Keratinocyte (primary cell): ENCODE results near the gene CLCN2. TPM values are rescaled to one million over a fixed set of nuclear protein-coding genes. Genes with fewer than 3 reads are reported as not detected.

Source experiments
- DNase-seq: peaks from one replicate; pipeline ENCODE4 v3.0.0-alpha.2; 2011; ENCODE audit warnings: low read depth, missing footprints, low spot score
- FAIRE-seq: peaks from 2 replicates; lab custom pipeline; 2011; peaks lifted over from hg19 to GRCh38; lab: Jason Lieb, UNC
- H2AFZ ChIP-seq: 2 replicates; pipeline ENCODE4 v1.6.0; 2012; ENCODE audit warnings: low read length, control low read depth, inconsistent platforms; ENCODE audit not compliant: control insufficient read depth
- H3K27ac ChIP-seq: 2 replicates; pipeline ENCODE4 v1.5.1; 2011; ENCODE audit warnings: low read length; ENCODE audit not compliant: control insufficient read depth, insufficient read depth
- H3K27me3 ChIP-seq: 3 replicates; pipeline ENCODE4 v1.6.0; 2011; ENCODE audit warnings: low read length; ENCODE audit not compliant: control insufficient read depth, insufficient read depth; ENCODE audit errors: extremely low read depth
- H3K36me3 ChIP-seq, 2 experiments: 2 replicates in 1 of 2; 3 replicates in 1 of 2; pipeline ENCODE4 v1.5.1; 2011; ENCODE audit warnings: low read length in 2 of 2, mild to moderate bottlenecking in 1 of 2; ENCODE audit not compliant: control insufficient read depth in 2 of 2, insufficient read depth in 2 of 2; ENCODE audit errors: extremely low read depth in 1 of 2
- H3K4me1 ChIP-seq: 3 replicates; pipeline ENCODE4 v1.5.1; 2011; ENCODE audit warnings: low read length; ENCODE audit not compliant: control insufficient read depth, insufficient read depth; ENCODE audit errors: extremely low read depth
- H3K4me2 ChIP-seq: 3 replicates; pipeline ENCODE4 v1.6.0; 2011; ENCODE audit warnings: low read depth, low read length; ENCODE audit not compliant: control insufficient read depth, insufficient read depth; ENCODE audit errors: extremely low read depth
- H3K4me3 ChIP-seq, 3 experiments: fragments of 200-600 bp in 1 of 3; sonication (generic) in 1 of 3; 2 replicates in 2 of 3; 3 replicates in 1 of 3; pipeline ENCODE4 v1.5.1; 2011 to 2016; ENCODE audit warnings: low read length in 3 of 3, mild to moderate bottlenecking in 3 of 3, control low read depth in 2 of 3, inconsistent platforms in 1 of 3, low read depth in 1 of 3, mixed read lengths in 1 of 3, mixed run types in 1 of 3, moderate library complexity in 1 of 3; ENCODE audit not compliant: control insufficient read depth in 2 of 3, insufficient read depth in 2 of 3; ENCODE audit errors: extremely low read depth in 1 of 3
- H3K79me2 ChIP-seq: 2 replicates; pipeline ENCODE4 v1.6.0; 2012; ENCODE audit warnings: low read length; ENCODE audit not compliant: control insufficient read depth, insufficient read depth
- H3K9ac ChIP-seq: 3 replicates; pipeline ENCODE4 v1.6.0; 2011; ENCODE audit warnings: low read length; ENCODE audit not compliant: control insufficient read depth, insufficient read depth; ENCODE audit errors: extremely low read depth
- H3K9me1 ChIP-seq: 3 replicates; pipeline ENCODE4 v1.6.0; 2011; ENCODE audit warnings: low read length; ENCODE audit not compliant: control insufficient read depth, insufficient read depth; ENCODE audit errors: extremely low read depth
- H3K9me3 ChIP-seq: 2 replicates; pipeline ENCODE4 v1.5.1; 2012; ENCODE audit warnings: low read depth, low read length; ENCODE audit not compliant: control insufficient read depth
- H4K20me1 ChIP-seq: 3 replicates; pipeline ENCODE4 v1.6.0; 2011; ENCODE audit warnings: low read length; ENCODE audit not compliant: control insufficient read depth, insufficient read depth; ENCODE audit errors: extremely low read depth
- EZH2 ChIP-seq: IDR thresholded peaks from one replicate; pipeline ENCODE4 v1.6.1; 2012; ENCODE audit warnings: inconsistent platforms, mild to moderate bottlenecking, low read length, moderate library complexity
- dilution Hi-C: fragments of 300-500 bp; cut with MboI; formaldehyde crosslinking; loops from one replicate; pipeline ENCODE4 v1.7.0; 2020; ENCODE audit warnings: low sequenced_read_pairs; ENCODE audit not compliant: extremely low pct_ligation_motif_present
- polyA plus RNA-seq, 5 experiments: library from polyadenylated mRNA; depleted of rRNA in 3 of 5; stranded (reverse) in 3 of 5; stranded (forward) in 1 of 5; unstranded in 1 of 5; fragments of >200 nt; gene quantifications; 1 replicate in 1 of 5; 2 replicates in 3 of 5; 3 replicates in 1 of 5; pipeline versions ENCODE4 v1.2.1 to v1.2.3, GENCODE V29; 2011 to 2012; ENCODE audit warnings: missing spikeins in 2 of 5, low read depth in 1 of 5, low replicate concordance in 1 of 5
- TF ChIP-seq, protein P1 (sequence below), 3 experiments: IDR thresholded peaks in 1 of 3; conservative IDR thresholded peaks in 1 of 3; optimal IDR thresholded peaks in 1 of 3; 2 replicates in 2 of 3; 3 replicates in 1 of 3; pipeline versions ENCODE3 to v1.5.1; 2011; ENCODE audit warnings: low read length in 3 of 3, mild to moderate bottlenecking in 3 of 3, moderate library complexity in 2 of 3, control low read depth in 1 of 3, inconsistent platforms in 1 of 3; ENCODE audit not compliant: insufficient read depth in 2 of 3; ENCODE audit errors: extremely low read depth in 1 of 3

The CLCN2 gene
- polyA plus RNA-seq, 1 donor (not counting 4 experiments of a cell fraction or from before 2014, with no cell fraction given): 3.1 TPM

DNA sequence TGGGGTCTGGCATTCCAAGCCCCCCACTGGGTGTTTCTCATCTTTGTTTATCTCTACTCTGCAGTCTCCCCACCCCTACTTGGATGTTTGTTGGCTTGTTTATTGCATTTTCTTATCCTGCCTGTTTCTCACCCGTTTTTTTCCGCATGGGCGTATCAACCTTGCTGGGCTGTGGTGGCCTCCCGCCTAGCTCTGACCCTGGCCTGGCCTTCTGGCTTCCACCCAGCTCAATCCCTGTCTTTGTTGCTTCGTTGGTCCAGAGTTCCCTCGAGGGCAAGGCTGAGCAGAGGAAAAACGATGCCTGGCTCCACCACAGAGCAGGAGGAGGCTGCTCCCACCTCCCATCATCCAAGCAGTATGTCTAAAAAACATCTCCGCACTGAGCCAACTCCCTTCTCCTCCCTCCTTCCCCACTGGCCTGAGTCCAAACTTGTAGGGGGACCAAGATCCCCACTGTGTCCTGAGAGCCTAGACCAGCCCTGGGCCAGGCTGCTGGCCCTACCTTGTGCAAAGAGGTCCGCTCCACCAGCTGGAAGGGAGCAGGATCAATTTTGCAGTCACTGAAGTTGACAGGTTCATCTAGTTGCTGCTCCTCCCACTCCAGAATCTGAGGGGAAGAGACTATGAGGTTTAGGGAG, 9.8 kb downstream of the CLCN2 start:
- no peaks in the 10 kb centered on the region for H3K4me1 ChIP-seq
- peaks cover 7 to 16% of the 10 kb centered on the region in 2 experiments for H3K36me3 ChIP-seq
- no peaks in the 10 kb centered on the region for H4K20me1 ChIP-seq
- DNase-seq (no peak), FAIRE-seq (no peak)
- no peaks in the 10 kb centered on the region for H3K9me1 ChIP-seq
- no peak overlapping the region for H2AFZ ChIP-seq
- no peak overlapping the region for H3K4me3 ChIP-seq
- no peak overlapping the region for H3K9ac ChIP-seq
- H3K27ac ChIP-seq: no peak overlapping the region
- no peaks in the 10 kb centered on the region for H3K9me3 ChIP-seq
- no peaks in the 10 kb centered on the region for H3K79me2 ChIP-seq
- H3K27me3 ChIP-seq: no peaks in the 10 kb centered on the region
- TF ChIP-seq, protein P1, sequence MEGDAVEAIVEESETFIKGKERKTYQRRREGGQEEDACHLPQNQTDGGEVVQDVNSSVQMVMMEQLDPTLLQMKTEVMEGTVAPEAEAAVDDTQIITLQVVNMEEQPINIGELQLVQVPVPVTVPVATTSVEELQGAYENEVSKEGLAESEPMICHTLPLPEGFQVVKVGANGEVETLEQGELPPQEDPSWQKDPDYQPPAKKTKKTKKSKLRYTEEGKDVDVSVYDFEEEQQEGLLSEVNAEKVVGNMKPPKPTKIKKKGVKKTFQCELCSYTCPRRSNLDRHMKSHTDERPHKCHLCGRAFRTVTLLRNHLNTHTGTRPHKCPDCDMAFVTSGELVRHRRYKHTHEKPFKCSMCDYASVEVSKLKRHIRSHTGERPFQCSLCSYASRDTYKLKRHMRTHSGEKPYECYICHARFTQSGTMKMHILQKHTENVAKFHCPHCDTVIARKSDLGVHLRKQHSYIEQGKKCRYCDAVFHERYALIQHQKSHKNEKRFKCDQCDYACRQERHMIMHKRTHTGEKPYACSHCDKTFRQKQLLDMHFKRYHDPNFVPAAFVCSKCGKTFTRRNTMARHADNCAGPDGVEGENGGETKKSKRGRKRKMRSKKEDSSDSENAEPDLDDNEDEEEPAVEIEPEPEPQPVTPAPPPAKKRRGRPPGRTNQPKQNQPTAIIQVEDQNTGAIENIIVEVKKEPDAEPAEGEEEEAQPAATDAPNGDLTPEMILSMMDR (optimal IDR thresholded peaks at IDR 0.05 in 1 of 3, IDR thresholded peaks at IDR 0.05 in 1 of 3, conservative IDR thresholded peaks at IDR 0.05 in 1 of 3; ENCODE audit: extremely low read depth in 1 of 3, insufficient read depth in 2 of 3, low read length in 3 of 3): no peak
- no peak for TF ChIP-seq EZH2
- no peak overlapping the region for H3K4me2 ChIP-seq
- dilution Hi-C loops: no loop called here

DNA sequence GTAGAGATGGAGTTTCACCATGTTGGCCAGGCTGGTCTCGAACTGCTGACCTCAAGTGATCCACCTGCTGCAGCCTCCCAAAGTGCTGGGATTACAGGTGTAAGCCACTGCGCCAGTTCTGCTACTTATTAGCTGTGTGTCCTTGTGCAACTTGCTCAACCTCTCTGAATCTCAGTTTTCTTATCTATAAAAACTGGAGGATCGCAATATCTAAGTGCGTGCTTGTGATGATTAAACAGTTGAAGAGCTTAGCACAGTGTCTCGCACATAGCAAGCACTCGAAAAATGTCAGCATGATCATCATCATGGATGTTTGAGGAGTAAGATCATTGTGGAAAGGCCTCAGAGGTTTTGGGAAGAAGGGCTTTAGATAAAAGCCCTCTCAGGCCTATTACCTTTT, 10.8 kb downstream of the CLCN2 start:
- H4K20me1 ChIP-seq: no peaks in the 10 kb centered on the region
- peaks cover 3% of the 10 kb centered on the region for H3K4me1 ChIP-seq
- H3K27ac ChIP-seq: no peak overlapping the region
- H3K27me3 ChIP-seq: no peaks in the 10 kb centered on the region
- no peaks in the 10 kb centered on the region for H3K79me2 ChIP-seq
- no peak overlapping the region for H3K4me2 ChIP-seq
- H3K36me3 ChIP-seq: peaks cover 9 to 16% of the 10 kb centered on the region in 2 experiments
- dilution Hi-C loops: no loop called here
- H3K9me3 ChIP-seq: no peaks in the 10 kb centered on the region
- H3K9ac ChIP-seq: no peak overlapping the region
- DNase-seq (no peak), FAIRE-seq (no peak)
- H3K4me3 ChIP-seq: no peak overlapping the region
- no peak overlapping the region for H2AFZ ChIP-seq
- no peak for TF ChIP-seq EZH2
- TF ChIP-seq, protein P1 (optimal IDR thresholded peaks at IDR 0.05 in 1 of 3, IDR thresholded peaks at IDR 0.05 in 1 of 3, conservative IDR thresholded peaks at IDR 0.05 in 1 of 3; ENCODE audit: extremely low read depth in 1 of 3, insufficient read depth in 2 of 3, low read length in 3 of 3): no peak
- no peaks in the 10 kb centered on the region for H3K9me1 ChIP-seq
